GM19372 (cell line): Measurements from ENCODE around the gene STEEP1.

Source experiments
- ATAC-seq: cut with Tn5 transposase; IDR thresholded peaks from one replicate; pipeline ENCODE4 v1.9.1; 2021; ENCODE audit warnings: mild to moderate bottlenecking, low read depth, moderate library complexity; ENCODE audit not compliant: unreplicated experiment

The STEEP1 gene

GRCh38 chrX:119489212-119490074 is 75.8 kb downstream of the STEEP1 start:
- no peak for ATAC-seq

- no peak for ATAC-seq
Measured at GRCh38 chrX:119488749-119489148, 76.5 kb downstream of the STEEP1 start.
